OCI-LY1 (cell line): ENCODE data around the gene ULK4.

Experiments used
- H2AFZ ChIP-seq: fragments of 200-600 bp; sonication (generic), shearing (Covaris generic); 2 replicates; pipeline ENCODE4 v1.6.0; 2014; ENCODE audit warnings: antibody characterized with exemption, mild to moderate bottlenecking, low read length
- H3F3A ChIP-seq: fragments of 200-600 bp; sonication (generic), shearing (Covaris generic); 2 replicates; pipeline ENCODE4 v1.6.0; 2014; ENCODE audit warnings: mild to moderate bottlenecking, antibody characterized with exemption, low read length, moderate library complexity; ENCODE audit not compliant: insufficient read depth
- H3K27ac ChIP-seq: fragments of 200-600 bp; sonication (generic); 2 replicates; pipeline ENCODE4 v1.5.1; 2014; ENCODE audit warnings: low read length, mixed run types, mild to moderate bottlenecking, low read depth; ENCODE audit not compliant: poor library complexity, severe bottlenecking
- H3K27me3 ChIP-seq: fragments of 200-600 bp; sonication (generic); 2 replicates; pipeline ENCODE4 v1.6.0; 2014; ENCODE audit warnings: antibody characterized with exemption, mild to moderate bottlenecking, low read length, moderate library complexity; ENCODE audit not compliant: insufficient read depth
- H3K36me3 ChIP-seq: fragments of 200-600 bp; sonication (generic); 2 replicates; pipeline ENCODE4 v1.6.1; 2014; ENCODE audit warnings: mild to moderate bottlenecking, antibody characterized with exemption, low read length, moderate library complexity, mixed read lengths; ENCODE audit not compliant: insufficient read depth
- H3K4me1 ChIP-seq: fragments of 200-600 bp; sonication (generic); 2 replicates; pipeline ENCODE4 v1.5.1; 2014; ENCODE audit warnings: mild to moderate bottlenecking, low read length, moderate library complexity; ENCODE audit not compliant: insufficient read depth, severe bottlenecking
- H3K4me2 ChIP-seq: fragments of 200-600 bp; sonication (generic), shearing (Covaris generic); 2 replicates; pipeline ENCODE4 v1.6.1; 2014; ENCODE audit warnings: low read length
- H3K4me3 ChIP-seq: fragments of 200-600 bp; sonication (generic); 2 replicates; pipeline ENCODE4 v1.5.1; 2014; ENCODE audit warnings: low read length, low read depth, mild to moderate bottlenecking, mixed read lengths; ENCODE audit not compliant: poor library complexity, severe bottlenecking
- H3K79me2 ChIP-seq: fragments of 200-600 bp; shearing (Covaris generic); 2 replicates; pipeline ENCODE4 v1.6.1; 2016; ENCODE audit warnings: mixed run types, low read length, mixed read lengths; ENCODE audit not compliant: insufficient read depth
- H3K9ac ChIP-seq: fragments of 200-600 bp; sonication (generic), shearing (Covaris generic); 2 replicates; pipeline ENCODE4 v1.6.1; 2014; ENCODE audit warnings: mild to moderate bottlenecking, low read length, mixed read lengths
- H3K9me2 ChIP-seq: fragments of 200-600 bp; sonication (generic), shearing (Covaris generic); 2 replicates; pipeline ENCODE4 v1.6.1; 2014; ENCODE audit warnings: low read depth, mild to moderate bottlenecking, low read length, mixed read lengths
- H3K9me3 ChIP-seq: fragments of 200-600 bp; shearing (Covaris generic); 2 replicates; pipeline ENCODE4 v1.6.1; 2014; ENCODE audit warnings: low read length, mixed read lengths
- H4K20me1 ChIP-seq: fragments of 200-600 bp; sonication (generic), shearing (Covaris generic); 2 replicates; pipeline ENCODE4 v1.6.0; 2016; ENCODE audit warnings: mild to moderate bottlenecking, low read length; ENCODE audit not compliant: insufficient read depth
- CTCF ChIP-seq: fragments of 200-600 bp; sonication (generic), shearing (Covaris generic); IDR thresholded peaks from 2 replicates; pipeline ENCODE4 v1.5.1; 2017; ENCODE audit warnings: mild to moderate bottlenecking, antibody characterized with exemption, low read length, moderate library complexity, mixed read lengths
- EZH2 ChIP-seq: fragments of 200-600 bp; sonication (generic), shearing (Covaris generic); IDR thresholded peaks from 2 replicates; pipeline ENCODE4 v1.8.0; 2017; ENCODE audit warnings: borderline replicate concordance, mixed run types, mild to moderate bottlenecking, antibody characterized with exemption, low read length, moderate library complexity, mixed read lengths

The ULK4 gene

GRCh38 chr3:41808618-41809017 is 153.3 kb downstream of the ULK4 start:
- Histone ChIP-seq H3K4me3 (no peak overlapping the region), H3K27me3 (no peaks in the 10 kb centered on the region), H3K4me1 (no peaks in the 10 kb centered on the region), H3K79me2 (no peaks in the 10 kb centered on the region), H3K4me2 (no peak overlapping the region), H4K20me1 (no peaks in the 10 kb centered on the region), H3F3A (no peaks in the 10 kb centered on the region), H2AFZ (no peak overlapping the region), H3K36me3 (no peaks in the 10 kb centered on the region), H3K9me2 (no peaks in the 10 kb centered on the region), H3K9me3 (no peaks in the 10 kb centered on the region), H3K9ac (no peak overlapping the region), H3K27ac (no peak overlapping the region)
- TF ChIP-seq CTCF, result no peak
- TF ChIP-seq EZH2, result no peak

- H3F3A ChIP-seq, result no peaks in the 10 kb centered on the region
- H2AFZ ChIP-seq, result no peak overlapping the region
- no peak for TF ChIP-seq EZH2
- no peak for TF ChIP-seq CTCF
- H3K4me2 ChIP-seq, result no peak overlapping the region
- no peak overlapping the region for H3K9ac ChIP-seq
- H3K4me3 ChIP-seq, result no peak overlapping the region
- H3K4me1 ChIP-seq, result no peaks in the 10 kb centered on the region
- no peaks in the 10 kb centered on the region for H3K36me3 ChIP-seq
- H4K20me1 ChIP-seq, result no peaks in the 10 kb centered on the region
- no peaks in the 10 kb centered on the region for H3K9me3 ChIP-seq
- no peaks in the 10 kb centered on the region for H3K27me3 ChIP-seq
- no peak overlapping the region for H3K27ac ChIP-seq
- no peaks in the 10 kb centered on the region for H3K79me2 ChIP-seq
- H3K9me2 ChIP-seq, result no peaks in the 10 kb centered on the region
These were observed 153.8 kb downstream of the ULK4 start for GRCh38 chr3:41808152-41808551.

DNA sequence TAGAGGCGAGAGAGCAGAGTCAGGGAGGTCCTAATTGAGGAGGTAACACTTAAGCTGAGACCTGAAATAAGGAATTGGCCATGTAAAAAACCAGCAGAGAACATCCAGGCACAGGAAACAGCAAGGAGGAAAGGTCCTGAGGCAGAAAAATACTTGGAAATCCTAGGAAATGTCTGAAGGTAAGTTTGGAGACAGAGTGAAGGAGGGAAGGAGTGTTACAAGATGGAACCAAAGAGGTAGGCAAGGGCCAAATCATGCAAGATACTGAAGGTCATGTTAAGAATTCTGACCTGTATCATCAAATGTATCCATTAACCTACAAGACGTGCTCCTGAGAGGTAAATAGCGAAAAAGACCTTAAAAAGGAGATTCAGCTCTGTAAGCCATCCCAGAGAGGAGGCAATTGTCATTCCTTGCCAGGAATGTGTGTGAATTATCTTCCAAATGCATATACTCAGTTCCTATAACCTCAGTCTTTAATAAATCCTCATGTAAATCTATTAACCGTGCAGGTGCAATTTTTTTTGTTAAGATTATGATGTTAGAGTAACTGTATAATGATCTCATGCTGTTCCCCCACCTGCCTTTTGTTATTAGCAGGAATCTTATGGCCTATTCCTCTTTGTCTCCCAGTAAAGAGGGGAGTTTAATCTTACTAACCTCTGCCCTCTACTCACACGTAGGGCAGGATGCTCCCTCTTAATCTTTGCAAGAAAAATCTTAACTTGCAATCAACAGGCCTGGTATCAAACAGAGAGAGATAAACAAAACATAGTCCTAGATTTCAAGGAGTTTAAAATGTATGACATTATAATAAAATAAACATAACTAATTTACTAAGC is 166.9 kb downstream of the ULK4 start:
- Histone ChIP-seq H3K79me2 (no peaks in the 10 kb centered on the region), H3K9me2 (no peaks in the 10 kb centered on the region), H3K9ac (no peak overlapping the region), H3K9me3 (no peaks in the 10 kb centered on the region), H3K4me2 (no peak overlapping the region), H4K20me1 (no peaks in the 10 kb centered on the region), H3K27me3 (no peaks in the 10 kb centered on the region), H3K4me3 (no peak overlapping the region), H2AFZ (no peak overlapping the region), H3K36me3 (no peaks in the 10 kb centered on the region), H3K4me1 (no peaks in the 10 kb centered on the region), H3K27ac (no peak overlapping the region), H3F3A (no peaks in the 10 kb centered on the region)
- no peak for TF ChIP-seq CTCF
- TF ChIP-seq EZH2, result no peak
